ENCODE measurements around the gene EEPD1.

DNA sequence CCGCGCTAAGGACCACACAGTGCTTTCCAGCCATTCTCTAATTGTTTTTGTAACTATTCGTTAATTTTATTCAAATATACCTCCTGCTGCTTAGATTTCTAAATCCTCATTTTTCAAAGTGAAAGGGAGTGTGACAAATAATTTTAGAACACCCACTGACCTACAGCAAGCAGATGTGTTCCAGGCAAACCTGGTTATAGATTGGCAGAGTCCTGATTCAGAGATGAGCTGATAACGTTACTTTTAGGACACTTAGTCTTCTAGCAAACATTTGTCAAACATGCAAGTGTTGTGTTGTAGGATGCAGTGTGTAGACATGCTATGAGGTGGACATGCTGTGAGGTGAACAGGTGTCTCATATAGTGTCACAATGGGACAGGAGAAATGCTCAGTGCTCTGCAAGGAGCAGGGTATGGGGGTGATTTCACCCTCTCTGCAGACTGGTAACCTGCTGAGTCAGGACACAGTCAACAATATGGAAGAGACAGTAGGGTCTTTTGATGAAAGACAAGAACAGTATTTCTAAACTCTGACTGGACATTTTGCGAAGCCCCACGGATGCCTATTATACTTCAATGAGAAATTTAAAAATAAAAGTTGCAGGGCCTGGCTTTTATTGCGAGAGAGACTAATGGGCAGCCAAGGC is 144.4 kb downstream of the EEPD1 start:
- TF ChIP-seq, protein P1, sequence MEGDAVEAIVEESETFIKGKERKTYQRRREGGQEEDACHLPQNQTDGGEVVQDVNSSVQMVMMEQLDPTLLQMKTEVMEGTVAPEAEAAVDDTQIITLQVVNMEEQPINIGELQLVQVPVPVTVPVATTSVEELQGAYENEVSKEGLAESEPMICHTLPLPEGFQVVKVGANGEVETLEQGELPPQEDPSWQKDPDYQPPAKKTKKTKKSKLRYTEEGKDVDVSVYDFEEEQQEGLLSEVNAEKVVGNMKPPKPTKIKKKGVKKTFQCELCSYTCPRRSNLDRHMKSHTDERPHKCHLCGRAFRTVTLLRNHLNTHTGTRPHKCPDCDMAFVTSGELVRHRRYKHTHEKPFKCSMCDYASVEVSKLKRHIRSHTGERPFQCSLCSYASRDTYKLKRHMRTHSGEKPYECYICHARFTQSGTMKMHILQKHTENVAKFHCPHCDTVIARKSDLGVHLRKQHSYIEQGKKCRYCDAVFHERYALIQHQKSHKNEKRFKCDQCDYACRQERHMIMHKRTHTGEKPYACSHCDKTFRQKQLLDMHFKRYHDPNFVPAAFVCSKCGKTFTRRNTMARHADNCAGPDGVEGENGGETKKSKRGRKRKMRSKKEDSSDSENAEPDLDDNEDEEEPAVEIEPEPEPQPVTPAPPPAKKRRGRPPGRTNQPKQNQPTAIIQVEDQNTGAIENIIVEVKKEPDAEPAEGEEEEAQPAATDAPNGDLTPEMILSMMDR (IDR thresholded peaks at IDR 0.05) = no peak
- no peak for TF ChIP-seq POLR2A (IDR thresholded peaks at IDR 0.05)

Data from thyroid gland (tissue), 4 donors.